HCT116 (cell line): ENCODE results near the gene ADAM21. TPM values are rescaled to one million over a fixed set of nuclear protein-coding genes. Genes with fewer than 3 reads are reported as not detected.

Experiments used
- ATAC-seq: fragments of 200-7000 bp; cut with Tn5 transposase; 2 replicates; pipeline ENCODE4 v1.9.1; 2020; ENCODE audit warnings: mild to moderate bottlenecking, moderate library complexity
- BruUV-seq: library from RNA; stranded (reverse); fragments of 400-500 nt; replicated peaks from 2 replicates; lab custom pipeline; 2021; lab: Mats Ljungman, UMichigan
- CTCF ChIA-PET: fragments of 300-600 bp; sonication (Branson Sonifier 250); formaldehyde crosslinking; loops from one replicate; lab custom pipeline; 2021; ENCODE audit warnings: antibody characterized with exemption; lab: Charles Lee
- POLR2A ChIA-PET: fragments of 300-600, 350-600 bp; sonication (Branson Sonifier 250); formaldehyde crosslinking; loops from one replicate; lab custom pipeline; 2021; ENCODE audit warnings: antibody characterized with exemption; lab: Charles Lee
- RAD21 ChIA-PET, 2 experiments: fragments of 300-600 bp; sonication (Branson Sonifier 250); formaldehyde crosslinking; loops; one replicate each; lab custom pipeline; 2023; ENCODE audit warnings: low total read pairs in 2 of 2; ENCODE audit not compliant: uncharacterized antibody in 2 of 2, unreplicated experiment in 2 of 2, low non-redundant PET in 1 of 2; lab: Charles Lee
- DNase-seq: peaks from one replicate; pipeline ENCODE4 v3.0.0-alpha.2; 2010; ENCODE audit warnings: low read depth, low spot score
- H2AFZ ChIP-seq: fragments of 200-600 bp; shearing (Covaris generic), sonication (generic); 2 replicates; pipeline ENCODE4 v1.6.1; 2017; ENCODE audit warnings: low read depth, mixed run types, mixed read lengths, antibody characterized with exemption, low read length; ENCODE audit not compliant: poor library complexity, severe bottlenecking
- H3K27ac ChIP-seq: 2 replicates; pipeline ENCODE4 v1.5.1; 2012; ENCODE audit warnings: low read depth, low read length
- H3K27me3 ChIP-seq: fragments of 200-600 bp; sonication (generic); 2 replicates; pipeline ENCODE4 v1.6.1; 2016; ENCODE audit warnings: mixed run types, low read length, mixed read lengths; ENCODE audit not compliant: insufficient read depth
- H3K36me3 ChIP-seq, 2 experiments: fragments of 200-500 bp in 1 of 2; fragments of 200-600 bp in 1 of 2; sonication (Bioruptor generic) in 1 of 2; sonication (generic) in 1 of 2; 2 replicates each; pipeline versions ENCODE4 v1.5.1 to v1.6.1; 2014 to 2016; ENCODE audit warnings: low read length in 2 of 2, inconsistent platforms in 1 of 2, mixed read lengths in 1 of 2, mixed run types in 1 of 2; ENCODE audit not compliant: insufficient read depth in 2 of 2, control insufficient read depth in 1 of 2
- H3K4me1 ChIP-seq, 2 experiments: fragments of 200-600 bp in 1 of 2; sonication (generic) in 1 of 2; 2 replicates each; pipeline versions ENCODE4 v1.5.1 to v1.6.1; 2012 to 2017; ENCODE audit warnings: low read length in 2 of 2, inconsistent platforms in 1 of 2, mild to moderate bottlenecking in 1 of 2, mixed read lengths in 1 of 2, mixed run types in 1 of 2, moderate library complexity in 1 of 2; ENCODE audit not compliant: insufficient read depth in 2 of 2, control insufficient read depth in 1 of 2
- H3K4me2 ChIP-seq: fragments of 200-600 bp; sonication (generic); 2 replicates; pipeline ENCODE4 v1.6.1; 2017; ENCODE audit warnings: mixed run types, low read length, mixed read lengths
- H3K4me3 ChIP-seq, 2 experiments: fragments of 200-600 bp in 1 of 2; sonication (generic) in 1 of 2; replicated peaks in 1 of 2; 2 replicates each; pipeline ENCODE4 v1.5.1; 2011 to 2016; ENCODE audit warnings: low read length in 2 of 2, control low read depth in 1 of 2, low read depth in 1 of 2, mild to moderate bottlenecking in 1 of 2, mixed read lengths in 1 of 2, mixed run types in 1 of 2
- H3K79me2 ChIP-seq: fragments of 200-600 bp; sonication (generic); 2 replicates; pipeline ENCODE4 v1.6.1; 2017; ENCODE audit warnings: mild to moderate bottlenecking, mixed run types, low read length, moderate library complexity, mixed read lengths; ENCODE audit not compliant: insufficient read depth
- H3K9ac ChIP-seq: fragments of 200-600 bp; sonication (generic); 2 replicates; pipeline ENCODE4 v1.6.1; 2016; ENCODE audit warnings: low read length, mixed read lengths
- H3K9me2 ChIP-seq: fragments of 200-600 bp; sonication (generic), shearing (Covaris generic); 2 replicates; pipeline ENCODE4 v1.6.1; 2017; ENCODE audit warnings: mixed run types, mild to moderate bottlenecking, moderate library complexity; ENCODE audit not compliant: insufficient read depth
- H3K9me3 ChIP-seq, 2 experiments: fragments of 200-500 bp in 1 of 2; fragments of 200-600 bp in 1 of 2; sonication (Bioruptor generic) in 1 of 2; sonication (generic) in 1 of 2; 2 replicates each; pipeline ENCODE4 v1.6.1; 2014 to 2017; ENCODE audit warnings: low read length in 2 of 2, mixed read lengths in 2 of 2, inconsistent platforms in 1 of 2, low read depth in 1 of 2, mild to moderate bottlenecking in 1 of 2, mixed run types in 1 of 2, moderate library complexity in 1 of 2; ENCODE audit not compliant: control insufficient read depth in 1 of 2, insufficient read depth in 1 of 2
- H4K20me1 ChIP-seq: fragments of 200-600 bp; sonication (generic), shearing (Covaris generic); 2 replicates; pipeline ENCODE4 v1.6.1; 2017; ENCODE audit warnings: mixed run types, mild to moderate bottlenecking, moderate library complexity; ENCODE audit not compliant: insufficient read depth
- CBX3 ChIP-seq: IDR thresholded peaks from 2 replicates; pipeline ENCODE4 v1.6.1; 2012; ENCODE audit warnings: low read depth
- CEBPB ChIP-seq: IDR thresholded peaks from 2 replicates; pipeline ENCODE4 v1.6.1; 2012; ENCODE audit warnings: low read depth
- EGR1 ChIP-seq: IDR thresholded peaks from 2 replicates; pipeline ENCODE4 v1.6.1; 2012; ENCODE audit warnings: low read depth
- ELF1 ChIP-seq: IDR thresholded peaks from 2 replicates; pipeline ENCODE4 v1.6.1; 2012; ENCODE audit warnings: low read depth, borderline replicate concordance
- EZH2 ChIP-seq: fragments of 200-600 bp; sonication (generic); IDR thresholded peaks from 2 replicates; pipeline ENCODE4 v1.6.1; 2017; ENCODE audit warnings: antibody characterized with exemption, mixed run types
- JUND ChIP-seq: IDR thresholded peaks from 2 replicates; pipeline ENCODE4 v1.6.1; 2012
- POLR2AphosphoS5 ChIP-seq: IDR thresholded peaks from 2 replicates; pipeline ENCODE4 v1.6.1; 2011; ENCODE audit warnings: mild to moderate bottlenecking, low read depth, low read length, moderate library complexity
- YY1 ChIP-seq: IDR thresholded peaks from 2 replicates; pipeline ENCODE4 v1.6.1; 2011; ENCODE audit warnings: low read length, low read depth, moderate library complexity, mild to moderate bottlenecking; ENCODE audit not compliant: insufficient replicate concordance; ENCODE audit errors: extremely low read depth
- intact Hi-C: fragments of 100-400 bp; cut with micrococcal nuclease; formaldehyde crosslinking; loops from 2 replicates; pipeline ENCODE4 v1.10.0; 2022
- total RNA-seq: library from RNA; stranded (reverse); gene quantifications from one replicate; pipeline ENCODE4 v1.2.1, GENCODE V29; 2021; ENCODE audit not compliant: unreplicated experiment
- TF ChIP-seq, protein P1 (sequence below): IDR thresholded peaks from 2 replicates; pipeline ENCODE4 v1.6.1; 2011; ENCODE audit warnings: mild to moderate bottlenecking, low read length, moderate library complexity; ENCODE audit not compliant: insufficient replicate concordance; ENCODE audit errors: extremely low read depth
- TF ChIP-seq, protein P2 (sequence below): IDR thresholded peaks from 2 replicates; pipeline ENCODE4 v1.6.1; 2012; ENCODE audit warnings: low read depth

ADAM21 gene
- total RNA-seq, 1 experiment from 2014 or later: 0.98 TPM

DNA sequence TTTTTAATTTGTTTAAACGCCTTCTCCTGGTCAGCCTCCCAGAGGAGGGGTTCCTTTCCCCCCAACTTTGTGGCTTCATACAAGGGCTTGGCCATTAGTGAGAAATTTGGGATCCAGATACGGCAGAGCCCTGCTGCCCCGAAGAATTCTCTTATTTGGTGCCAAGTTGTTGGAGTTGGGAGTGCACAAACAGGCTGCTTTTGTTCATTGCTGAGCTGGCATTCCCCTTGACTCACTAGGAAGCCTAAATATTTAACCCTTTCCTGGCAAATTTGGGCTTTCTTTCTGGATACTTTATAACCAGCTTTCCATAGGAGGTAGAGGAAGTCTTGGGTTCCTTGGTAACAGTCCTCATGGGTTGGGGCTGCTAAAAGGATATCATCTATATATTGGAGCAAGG, 10.3 kb upstream of the ADAM21 start:
- Histone ChIP-seq H3K27me3 (no peaks in the 10 kb centered on the region), H3K27ac (no peak overlapping the region), H3K79me2 (no peaks in the 10 kb centered on the region), H3K9me2 (no peaks in the 10 kb centered on the region), H3K36me3 (no peaks in the 10 kb centered on the region), H3K4me3 (no peak overlapping the region), H3K4me1 (no peaks in the 10 kb centered on the region), H2AFZ (no peak overlapping the region), H3K4me2 (no peak overlapping the region), H4K20me1 (no peaks in the 10 kb centered on the region), H3K9me3 (peaks cover 16 to 20% of the 10 kb centered on the region in 2 experiments; a peak in 3 of 4 replicates), H3K9ac (no peak overlapping the region)
- TF ChIP-seq, protein P1, sequence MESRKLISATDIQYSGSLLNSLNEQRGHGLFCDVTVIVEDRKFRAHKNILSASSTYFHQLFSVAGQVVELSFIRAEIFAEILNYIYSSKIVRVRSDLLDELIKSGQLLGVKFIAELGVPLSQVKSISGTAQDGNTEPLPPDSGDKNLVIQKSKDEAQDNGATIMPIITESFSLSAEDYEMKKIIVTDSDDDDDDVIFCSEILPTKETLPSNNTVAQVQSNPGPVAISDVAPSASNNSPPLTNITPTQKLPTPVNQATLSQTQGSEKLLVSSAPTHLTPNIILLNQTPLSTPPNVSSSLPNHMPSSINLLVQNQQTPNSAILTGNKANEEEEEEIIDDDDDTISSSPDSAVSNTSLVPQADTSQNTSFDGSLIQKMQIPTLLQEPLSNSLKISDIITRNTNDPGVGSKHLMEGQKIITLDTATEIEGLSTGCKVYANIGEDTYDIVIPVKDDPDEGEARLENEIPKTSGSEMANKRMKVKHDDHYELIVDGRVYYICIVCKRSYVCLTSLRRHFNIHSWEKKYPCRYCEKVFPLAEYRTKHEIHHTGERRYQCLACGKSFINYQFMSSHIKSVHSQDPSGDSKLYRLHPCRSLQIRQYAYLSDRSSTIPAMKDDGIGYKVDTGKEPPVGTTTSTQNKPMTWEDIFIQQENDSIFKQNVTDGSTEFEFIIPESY: no peak
- TF ChIP-seq, protein P2, sequence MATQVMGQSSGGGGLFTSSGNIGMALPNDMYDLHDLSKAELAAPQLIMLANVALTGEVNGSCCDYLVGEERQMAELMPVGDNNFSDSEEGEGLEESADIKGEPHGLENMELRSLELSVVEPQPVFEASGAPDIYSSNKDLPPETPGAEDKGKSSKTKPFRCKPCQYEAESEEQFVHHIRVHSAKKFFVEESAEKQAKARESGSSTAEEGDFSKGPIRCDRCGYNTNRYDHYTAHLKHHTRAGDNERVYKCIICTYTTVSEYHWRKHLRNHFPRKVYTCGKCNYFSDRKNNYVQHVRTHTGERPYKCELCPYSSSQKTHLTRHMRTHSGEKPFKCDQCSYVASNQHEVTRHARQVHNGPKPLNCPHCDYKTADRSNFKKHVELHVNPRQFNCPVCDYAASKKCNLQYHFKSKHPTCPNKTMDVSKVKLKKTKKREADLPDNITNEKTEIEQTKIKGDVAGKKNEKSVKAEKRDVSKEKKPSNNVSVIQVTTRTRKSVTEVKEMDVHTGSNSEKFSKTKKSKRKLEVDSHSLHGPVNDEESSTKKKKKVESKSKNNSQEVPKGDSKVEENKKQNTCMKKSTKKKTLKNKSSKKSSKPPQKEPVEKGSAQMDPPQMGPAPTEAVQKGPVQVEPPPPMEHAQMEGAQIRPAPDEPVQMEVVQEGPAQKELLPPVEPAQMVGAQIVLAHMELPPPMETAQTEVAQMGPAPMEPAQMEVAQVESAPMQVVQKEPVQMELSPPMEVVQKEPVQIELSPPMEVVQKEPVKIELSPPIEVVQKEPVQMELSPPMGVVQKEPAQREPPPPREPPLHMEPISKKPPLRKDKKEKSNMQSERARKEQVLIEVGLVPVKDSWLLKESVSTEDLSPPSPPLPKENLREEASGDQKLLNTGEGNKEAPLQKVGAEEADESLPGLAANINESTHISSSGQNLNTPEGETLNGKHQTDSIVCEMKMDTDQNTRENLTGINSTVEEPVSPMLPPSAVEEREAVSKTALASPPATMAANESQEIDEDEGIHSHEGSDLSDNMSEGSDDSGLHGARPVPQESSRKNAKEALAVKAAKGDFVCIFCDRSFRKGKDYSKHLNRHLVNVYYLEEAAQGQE: no peak
- no peak for TF ChIP-seq CEBPB
- TF ChIP-seq POLR2AphosphoS5: no peak
- TF ChIP-seq EZH2: no peak
- TF ChIP-seq YY1: no peak
- TF ChIP-seq JUND: no peak
- no peak for TF ChIP-seq CBX3
- TF ChIP-seq ELF1: no peak
- no peak for TF ChIP-seq EGR1
- BruUV-seq: no TSS peak
- DNase-seq (no peak), ATAC-seq (no peak)
- ChIA-PET CTCF (no interaction called here), POLR2A (no interaction called here), RAD21 (no interaction called here)
- intact Hi-C loops: no loop called here
